GM23338 (cell line): Measurements from ENCODE around the gene IGF2.

Experiments
- CREB1 ChIP-seq: fragments of 250-450 bp; sonication (Bioruptor Pico); IDR thresholded peaks from 2 replicates; pipeline ENCODE4 v1.5.0; 2020; ENCODE audit warnings: low read depth, mild to moderate bottlenecking, moderate library complexity
- CTCF ChIP-seq, 2 experiments: fragments of 200-600 bp in 1 of 2; sonication (generic) in 1 of 2; conservative IDR thresholded peaks; 2 replicates each; pipeline versions ENCODE4 v1.5.1 to v1.6.1; 2016 to 2017; ENCODE audit warnings: antibody characterized with exemption in 2 of 2, low read depth in 2 of 2, mild to moderate bottlenecking in 2 of 2, moderate library complexity in 1 of 2
- ETS1 ChIP-seq: IDR thresholded peaks from 2 replicates; pipeline ENCODE4 v1.6.1; 2016; ENCODE audit warnings: antibody characterized with exemption
- EZH2 ChIP-seq: fragments of 200-600 bp; sonication (generic); IDR thresholded peaks from one replicate; pipeline ENCODE4 v1.8.0; 2017; ENCODE audit warnings: antibody characterized with exemption, mild to moderate bottlenecking, low read depth; ENCODE audit not compliant: unreplicated experiment
- EZH2phosphoT487 ChIP-seq: fragments of 200-600 bp; sonication (generic); IDR thresholded peaks from one replicate; pipeline ENCODE4 v1.8.1; 2018; ENCODE audit warnings: antibody characterized with exemption; ENCODE audit not compliant: unreplicated experiment
- POLR2AphosphoS5 ChIP-seq: IDR thresholded peaks from 2 replicates; pipeline ENCODE4 v1.6.1; 2016; ENCODE audit warnings: antibody characterized with exemption, low read depth
- REST ChIP-seq: IDR thresholded peaks from one replicate; pipeline ENCODE4 v1.6.1; 2018; ENCODE audit warnings: antibody characterized with exemption; ENCODE audit not compliant: unreplicated experiment
- STAT1 ChIP-seq: IDR thresholded peaks from one replicate; pipeline ENCODE4 v1.6.1; 2016; ENCODE audit warnings: antibody characterized with exemption; ENCODE audit not compliant: unreplicated experiment
- ZNF114 ChIP-seq: fragments of 250-450 bp; sonication (Bioruptor Pico); IDR thresholded peaks from 2 replicates; pipeline ENCODE4 v1.5.0; 2020; ENCODE audit warnings: mild to moderate bottlenecking, moderate library complexity
- ZNF331 ChIP-seq: fragments of 250-450 bp; sonication (Bioruptor Pico); IDR thresholded peaks from 2 replicates; pipeline ENCODE4 v1.5.0; 2020; ENCODE audit warnings: low read depth, mild to moderate bottlenecking, moderate library complexity

DNA sequence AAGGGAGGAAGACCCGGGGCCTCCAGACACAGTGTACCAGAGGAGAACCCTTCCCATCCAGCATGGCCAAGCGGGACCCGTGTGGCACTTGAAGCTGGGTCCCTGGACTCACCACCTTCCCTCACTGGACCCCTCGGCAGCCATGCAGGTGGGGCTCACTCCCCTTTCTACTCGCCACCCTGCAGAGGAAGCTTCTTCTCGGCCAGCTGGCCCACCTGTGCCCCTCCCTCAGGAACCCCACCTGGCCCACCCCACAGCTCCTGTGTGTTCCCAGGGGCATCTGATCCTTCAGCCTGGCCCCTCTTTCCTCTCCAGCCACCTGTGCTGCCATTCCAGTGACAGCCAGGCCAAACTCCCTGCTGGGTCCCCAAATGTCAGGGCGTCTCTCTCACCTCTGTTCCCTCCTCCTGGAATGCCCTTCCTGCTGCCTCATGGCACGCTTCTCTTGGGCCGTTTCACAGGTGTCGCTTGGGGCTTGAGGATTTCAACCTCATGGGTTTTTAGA lies 38.0 kb downstream of the IGF2 start:
- no peak for TF ChIP-seq ZNF331 (CRISPR knock-in tag)
- TF ChIP-seq CREB1 (CRISPR knock-in tag) = no peak
- no peak for TF ChIP-seq CTCF (conservative IDR thresholded peaks at IDR 0.05; ENCODE audit: low read depth in 2 of 2)
- TF ChIP-seq REST = no peak
- TF ChIP-seq EZH2phosphoT487 = no peak
- no peak for TF ChIP-seq POLR2AphosphoS5
- no peak for TF ChIP-seq ETS1
- TF ChIP-seq EZH2 = no peak
- no peak for TF ChIP-seq STAT1
- no peak for TF ChIP-seq ZNF114 (CRISPR knock-in tag)
